Right hindlimb (tissue), 1 donor: ENCODE measurements around the gene SRRM3.
"Not testable (repeated sequence)": the region's sequence is repeated elsewhere in the genome, so short reads cannot be mapped to it uniquely, and the experiment has no call there.

Source experiments
- DNase-seq: peaks from one replicate; pipeline ENCODE4 v3.0.0-alpha.2; 2018

SRRM3 gene

GRCh38 chr7:76201732-76202665 lies at the start of gene SRRM3:
SRRM3 (plus strand) TSS chr7:76201896; CDS start chr7:76235067, 33,171 bp downstream.
- peak; percentile 76 for DNase-seq

DNA sequence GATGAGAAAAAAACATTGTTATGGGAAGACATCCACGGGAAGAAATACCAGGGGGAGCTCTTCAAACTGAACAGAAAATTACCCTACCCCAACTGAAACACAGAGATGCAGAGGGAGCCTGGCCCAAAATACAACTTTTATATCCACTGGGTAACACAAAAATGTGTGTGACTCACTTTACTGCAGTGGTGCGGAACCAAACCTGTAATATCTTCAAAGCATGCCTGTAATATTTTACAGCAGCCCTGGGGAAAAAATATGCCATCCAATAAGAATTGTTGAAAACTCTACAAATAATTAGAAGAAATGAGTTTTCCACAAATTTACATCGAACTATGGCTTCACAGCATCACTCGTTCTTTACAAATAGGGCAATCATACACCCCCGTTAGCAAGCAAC lies 49.8 kb upstream of the SRRM3 start:
- no peak for DNase-seq

DNA sequence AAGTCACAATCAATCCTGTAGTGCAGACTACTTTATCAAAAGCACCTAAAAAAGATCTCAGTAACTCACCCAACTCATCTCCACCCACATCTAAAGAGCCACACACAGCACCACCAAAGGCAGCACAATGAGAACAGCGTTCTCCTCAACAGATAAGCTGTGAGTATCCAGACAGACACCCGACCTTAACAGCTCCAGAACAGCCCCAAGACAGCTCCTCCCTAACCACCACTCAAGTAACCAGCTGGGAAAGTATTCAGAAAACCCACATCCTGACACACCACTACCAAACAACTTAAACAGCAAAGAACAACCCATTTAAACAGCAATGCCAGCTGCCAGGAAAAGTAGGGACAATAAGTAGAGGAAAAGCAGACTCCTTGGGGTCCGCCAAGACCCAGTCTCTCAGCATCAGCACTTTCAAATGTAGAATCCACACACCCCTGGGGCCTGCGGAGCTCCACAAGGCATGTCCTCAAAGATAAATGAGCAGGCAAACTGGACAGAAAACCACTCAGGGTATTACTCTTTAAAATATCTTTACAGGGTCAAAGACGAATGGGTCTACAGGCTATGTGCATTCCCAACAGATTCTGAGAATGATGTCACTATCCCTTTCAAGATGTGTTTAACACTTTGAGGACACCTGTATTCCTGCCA lies 48.0 kb upstream of the SRRM3 start:
- DNase-seq = not testable (repeated sequence)

DNA sequence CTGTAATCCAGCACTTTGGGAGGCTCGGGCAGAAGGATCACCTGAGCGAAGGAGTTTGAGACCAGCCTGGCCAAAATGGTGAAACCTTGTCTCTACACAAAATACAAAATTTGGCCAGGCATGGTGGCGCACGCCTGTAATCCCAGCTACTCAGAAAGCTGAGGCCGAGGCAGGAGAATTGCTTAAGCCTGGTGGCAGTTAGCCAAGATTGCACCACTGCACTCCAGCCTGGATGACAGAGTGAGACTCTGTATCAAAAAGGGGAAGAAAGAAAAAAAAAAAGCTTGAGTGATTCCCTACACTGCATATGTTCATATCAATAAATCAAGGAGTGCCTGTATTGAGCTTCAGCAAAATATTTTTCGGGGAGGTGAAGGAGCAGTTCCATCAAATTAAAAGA lies 45.8 kb upstream of the SRRM3 start:
- DNase-seq = no peak

DNA sequence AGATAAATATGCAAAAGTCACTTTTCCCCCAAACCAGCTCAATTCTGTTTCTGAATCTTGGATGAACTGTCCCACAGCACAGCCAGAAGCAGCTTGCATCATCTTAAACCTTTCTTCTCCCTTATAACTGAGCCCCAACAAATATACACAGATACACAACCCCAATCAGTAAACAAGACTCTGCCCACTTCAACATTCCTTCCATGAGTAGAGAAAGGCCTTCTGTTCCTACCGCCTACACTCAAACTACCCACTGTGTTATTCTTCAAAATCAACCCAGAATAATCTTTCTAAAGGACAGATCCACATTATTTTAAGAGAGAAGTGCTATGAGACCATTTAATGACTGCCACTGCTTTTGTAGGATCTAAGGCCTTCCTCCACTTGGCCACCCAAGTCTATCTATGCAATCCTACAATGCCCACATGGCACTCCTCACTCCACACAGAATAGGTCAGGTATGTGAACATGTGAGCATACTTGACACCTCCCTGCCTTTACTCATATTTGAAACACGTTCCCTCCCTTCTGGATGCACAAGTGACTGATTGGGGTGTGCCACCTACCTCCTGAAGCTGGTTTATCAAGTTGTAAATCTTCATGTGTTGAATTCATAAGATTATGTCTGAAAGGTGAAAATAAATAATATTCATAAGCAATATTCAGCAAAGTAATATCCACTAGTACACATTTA lies 44.6 kb upstream of the SRRM3 start:
- DNase-seq = not testable (repeated sequence)

DNA sequence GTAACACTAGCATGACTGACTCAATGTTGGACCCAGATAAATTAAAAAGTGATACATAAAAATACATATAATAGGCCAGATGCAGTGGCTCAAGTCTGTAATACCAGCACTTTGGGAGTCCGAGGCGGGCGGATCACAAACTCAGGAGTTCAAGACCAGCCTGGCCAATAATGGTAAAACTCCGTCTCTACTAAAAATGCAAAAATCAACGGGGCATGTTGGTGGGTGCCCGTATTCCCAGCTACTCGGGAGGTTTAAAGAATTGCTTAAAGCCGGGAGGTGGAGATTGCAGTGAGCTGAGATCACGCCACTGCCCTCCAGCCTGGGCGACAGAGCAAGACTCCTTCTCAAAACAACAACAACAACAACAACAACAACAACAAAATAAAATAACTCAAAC lies 43.3 kb upstream of the SRRM3 start:
- not testable (repeated sequence) for DNase-seq

DNA sequence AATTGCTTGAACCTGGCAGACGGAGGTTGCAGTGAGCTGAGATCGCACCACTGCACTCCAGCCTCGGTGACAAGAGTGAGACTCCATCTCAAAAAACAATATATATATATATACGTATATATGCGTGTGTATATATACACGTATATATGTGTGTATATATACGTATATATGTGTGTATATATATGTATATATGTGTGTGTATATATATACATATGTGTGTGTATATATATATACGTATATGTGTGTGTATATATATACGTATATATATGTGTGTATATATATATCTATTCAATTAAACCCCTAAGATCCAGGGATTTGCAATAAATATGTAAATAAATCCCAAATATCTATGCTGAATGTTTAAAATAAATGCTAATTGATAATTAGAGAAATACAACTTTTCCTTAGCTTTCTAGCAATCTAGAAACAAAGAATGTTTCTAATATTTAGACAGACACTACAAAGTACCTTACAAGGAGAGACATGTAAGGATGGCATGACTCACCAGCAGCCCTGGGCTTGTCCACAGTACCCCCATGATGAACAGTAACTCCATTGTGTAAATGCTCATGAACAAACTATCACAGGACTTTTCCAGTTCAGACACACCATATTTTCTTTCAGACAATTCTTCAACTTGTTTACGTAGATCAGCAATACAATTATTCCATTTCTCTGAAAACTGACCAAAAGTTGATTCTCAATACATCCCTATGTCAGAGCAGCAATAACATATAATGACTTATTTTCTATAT lies 39.1 kb upstream of the SRRM3 start:
- DNase-seq = not testable (repeated sequence)

DNA sequence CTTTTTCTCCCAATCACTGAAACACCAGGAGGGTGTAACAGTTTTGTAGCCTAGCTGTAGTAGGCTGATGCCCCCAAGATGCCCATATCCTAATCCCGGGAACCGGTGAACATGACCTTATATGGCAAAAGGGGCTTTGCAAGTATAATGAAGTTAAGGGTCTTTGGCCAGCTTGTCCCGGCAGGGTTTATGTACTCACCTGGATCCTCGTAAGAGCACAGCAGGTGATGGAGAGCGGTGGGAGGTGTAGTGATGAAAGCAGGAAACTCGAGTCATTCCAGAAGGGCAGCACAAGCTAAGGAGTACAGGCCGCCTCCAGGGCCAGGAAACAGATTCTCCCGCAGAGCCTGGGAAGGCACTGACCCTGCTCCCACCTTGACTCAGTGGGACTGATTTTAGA lies 37.9 kb upstream of the SRRM3 start:
- DNase-seq = not testable (repeated sequence)

DNA sequence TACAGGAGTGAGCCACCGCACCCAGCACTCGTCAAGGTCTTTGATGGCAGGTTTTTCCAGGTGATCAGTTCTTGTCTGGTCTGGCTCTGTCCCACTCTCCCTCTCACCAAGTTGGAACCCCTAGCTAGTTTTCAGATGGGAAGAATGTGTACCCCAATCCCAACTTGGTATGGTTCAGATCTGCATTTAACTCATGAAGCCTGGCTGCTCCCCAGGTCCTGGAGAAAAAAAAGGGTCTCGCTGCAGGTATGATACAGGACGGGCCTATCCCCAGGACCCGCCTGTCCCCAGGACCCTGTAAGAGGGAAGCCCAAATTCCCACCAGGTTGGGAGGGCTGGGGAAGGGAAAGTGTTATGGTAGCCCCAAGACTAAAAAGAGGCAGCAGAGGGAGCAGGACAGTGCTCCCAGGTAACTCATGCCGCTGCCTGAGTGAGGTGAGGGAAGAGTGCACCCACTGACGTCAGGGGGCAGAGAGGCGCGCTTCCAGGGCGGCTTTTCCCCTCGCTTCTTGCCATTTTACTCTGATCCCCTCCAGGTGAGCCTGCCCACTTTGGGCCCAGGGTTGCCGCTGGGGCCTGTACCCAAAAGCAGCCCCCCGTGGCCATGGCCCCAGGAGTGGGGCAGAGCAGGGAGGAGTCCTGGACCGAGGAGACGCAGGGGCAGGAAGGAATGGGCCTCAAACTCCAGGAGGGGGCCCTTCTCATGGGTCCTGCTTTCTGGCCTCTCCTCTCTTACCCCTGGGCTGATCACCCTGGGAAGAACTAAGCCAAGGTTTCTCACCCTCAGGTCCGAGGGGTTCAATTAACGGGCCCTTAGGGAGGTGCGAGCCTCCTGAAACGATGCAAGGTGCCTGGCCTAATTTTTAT lies 36.4 kb upstream of the SRRM3 start:
- DNase-seq = no peak

DNA sequence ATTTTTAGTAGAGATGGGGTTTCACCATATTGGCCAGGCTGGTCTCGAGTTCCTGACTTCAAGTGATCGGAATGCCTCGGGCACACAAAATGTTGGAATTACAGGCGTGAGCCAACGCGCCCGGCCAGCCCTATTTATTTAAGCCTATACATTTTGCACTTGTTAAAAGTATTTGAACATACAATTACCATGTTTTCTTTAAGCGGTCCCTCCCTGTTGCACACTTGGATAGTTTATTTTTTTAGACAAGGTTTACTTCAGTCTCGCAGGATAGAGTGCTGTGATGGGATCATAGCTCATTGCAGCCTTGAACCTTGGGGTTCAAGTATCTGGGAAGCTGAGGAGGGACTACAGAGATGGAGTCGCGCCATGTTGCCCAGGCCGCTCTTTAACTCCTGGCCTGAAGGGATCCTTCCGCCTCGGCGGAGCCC lies 35.7 kb upstream of the SRRM3 start:
- DNase-seq = no peak

- peak; percentile 97 for DNase-seq
Observed at GRCh38 chr7:76166404-76167255, 35.1 kb upstream of the SRRM3 start.

- no peak for DNase-seq
Observed at GRCh38 chr7:76173566-76174205, 28.0 kb upstream of the SRRM3 start.

DNA sequence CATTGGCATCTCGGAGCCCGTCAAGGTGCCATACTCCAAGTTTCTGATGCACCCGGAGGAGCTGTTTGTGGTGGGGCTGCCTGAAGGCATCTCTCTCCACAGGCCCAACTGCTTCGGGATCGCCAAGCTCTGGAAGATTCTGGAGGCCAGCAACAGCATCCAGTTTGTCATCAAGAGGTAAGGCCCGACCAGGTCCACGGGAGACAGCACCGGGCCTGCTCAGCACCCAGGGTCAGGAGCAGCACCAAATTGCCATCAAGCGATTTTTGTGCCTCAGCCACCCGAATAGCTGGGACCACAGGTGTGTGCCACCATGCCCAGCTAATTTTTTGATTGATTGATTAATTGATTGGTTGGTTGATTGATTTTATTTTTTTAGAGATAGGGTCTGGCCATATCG lies 24.7 kb upstream of the SRRM3 start:
- DNase-seq = not testable (repeated sequence)

- DNase-seq = no peak
Observed at GRCh38 chr7:76179686-76180085, 22.0 kb upstream of the SRRM3 start.

DNA sequence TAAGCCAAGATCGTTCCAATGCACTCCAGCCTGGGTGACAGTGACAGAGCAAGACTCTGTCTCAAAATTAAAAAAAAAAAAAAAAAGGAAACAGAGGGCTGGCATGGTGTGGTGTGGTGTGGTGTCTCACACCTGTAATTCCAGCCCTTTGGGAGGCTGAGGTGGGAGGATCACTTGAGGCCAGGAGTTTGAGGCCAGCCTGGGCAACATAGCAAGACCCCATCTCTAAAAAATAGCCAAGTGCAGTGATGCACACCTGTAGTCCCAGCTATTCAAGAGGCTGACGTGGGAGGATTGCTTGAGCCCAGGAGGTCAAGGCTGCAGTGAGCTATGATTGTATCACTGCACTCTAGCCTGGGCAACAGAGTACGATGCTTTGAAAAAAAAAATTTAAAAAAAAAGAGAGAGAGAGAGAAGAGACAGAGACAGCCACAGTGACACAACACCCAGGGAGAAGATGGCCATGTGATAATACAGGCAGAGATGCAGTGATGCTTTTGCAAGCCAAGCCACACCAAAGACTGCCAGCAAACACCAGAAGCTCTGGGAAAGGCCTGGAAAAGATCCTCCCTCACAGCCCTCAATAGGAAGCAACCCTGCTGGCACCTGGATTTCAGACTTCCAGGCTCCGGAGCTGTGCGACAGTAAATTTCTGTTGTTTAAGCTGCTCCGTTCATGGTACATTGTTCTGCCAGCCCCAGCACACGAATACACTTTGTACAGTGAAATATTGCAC lies 19.3 kb upstream of the SRRM3 start:
- DNase-seq = no peak

DNA sequence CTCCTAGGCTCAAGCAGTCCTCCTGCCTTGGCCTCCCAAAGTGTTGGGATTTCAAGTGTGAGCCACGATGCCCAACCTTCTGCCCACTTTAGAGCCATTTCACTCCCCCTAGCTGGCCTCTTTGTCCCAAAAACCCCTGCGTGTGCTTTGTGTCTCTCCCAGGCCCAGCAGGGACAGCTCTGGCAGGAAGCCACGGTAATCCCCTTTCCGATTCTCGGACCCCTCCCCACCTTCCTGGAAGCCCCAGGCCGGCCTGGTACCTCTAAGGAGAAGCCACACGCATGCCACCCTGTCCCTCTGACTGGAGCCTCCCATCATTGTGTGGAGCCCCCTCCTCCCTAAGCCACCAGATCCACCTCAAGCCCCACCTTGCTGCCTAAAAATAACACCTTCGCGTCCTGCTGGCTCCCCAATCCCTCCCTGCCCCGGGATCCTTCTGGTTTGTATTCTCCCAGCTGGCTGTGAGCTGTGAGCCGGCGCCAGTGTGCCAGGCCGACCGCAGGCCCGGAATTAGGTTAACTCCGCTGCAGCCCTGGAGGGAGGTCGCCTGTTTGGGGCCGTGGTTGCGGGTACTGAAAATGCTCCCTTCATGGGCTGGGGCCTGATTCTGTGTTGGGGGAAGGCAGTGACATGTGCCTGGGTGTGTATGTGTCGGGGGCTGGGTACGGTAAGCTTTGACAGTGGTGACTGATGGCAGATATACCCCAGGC lies 16.4 kb upstream of the SRRM3 start:
- no peak for DNase-seq

DNA sequence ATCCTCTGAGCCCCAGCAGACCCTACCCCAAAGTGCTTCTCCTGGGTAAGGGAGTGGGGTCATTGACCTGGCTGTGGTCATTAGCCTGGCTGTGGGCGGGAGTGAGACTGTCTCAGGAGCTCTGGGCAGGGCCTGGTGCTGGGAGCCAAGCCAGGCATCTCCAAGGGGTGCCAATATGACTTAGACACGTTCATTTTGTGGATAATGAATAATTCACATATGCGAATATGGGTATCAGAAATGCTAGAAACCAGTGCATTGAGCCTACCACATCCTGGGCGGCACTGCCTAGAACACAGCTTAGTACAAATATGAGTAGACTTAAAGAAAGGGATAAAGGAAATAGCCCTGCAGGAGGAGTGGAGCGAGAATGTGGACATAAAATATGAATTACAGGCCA lies 14.4 kb upstream of the SRRM3 start:
- DNase-seq = no peak

GRCh38 chr7:76189276-76189675 lies 12.4 kb upstream of the SRRM3 start:
- no peak for DNase-seq

GRCh38 chr7:76191783-76192240 lies 9.9 kb upstream of the SRRM3 start:
- no peak for DNase-seq
